ENCODE measurements around the gene RAB34.
"Not testable (repeated sequence)": the region's sequence is repeated elsewhere in the genome, so short reads cannot be mapped to it uniquely, and the experiment has no call there.

The RAB34 gene

GRCh38 chr17:28745786-28746411 is 28.2 kb upstream of the RAB34 start:
- peak; percentile 92 for DNase-seq

- DNase-seq, result peak; percentile 93
These were observed 27.5 kb upstream of the RAB34 start for GRCh38 chr17:28744972-28745785.

GRCh38 chr17:28744104-28744971 is 26.7 kb upstream of the RAB34 start:
- DNase-seq, result peak; percentile 92

- peak; percentile 99 for DNase-seq
These were observed 25.8 kb upstream of the RAB34 start, which contains the start of gene TRAF4 for GRCh38 chr17:28743243-28744103. TRAF4 (plus strand) TSS chr17:28744011; CDS start chr17:28744113, 102 bp downstream.

- peak; percentile 46 for DNase-seq
These were observed 24.0 kb upstream of the RAB34 start for GRCh38 chr17:28741358-28742349.

GRCh38 chr17:28740406-28741357 is 23.0 kb upstream of the RAB34 start:
- DNase-seq, result peak; percentile 48

- peak; percentile 48 for DNase-seq
These were observed 21.2 kb upstream of the RAB34 start for GRCh38 chr17:28738680-28739384.

GRCh38 chr17:28737770-28738679 is 20.4 kb upstream of the RAB34 start:
- peak; percentile 60 for DNase-seq

GRCh38 chr17:28737316-28737715 is 19.6 kb upstream of the RAB34 start:
- DNase-seq, result peak; percentile 43

GRCh38 chr17:28735913-28736769 is 18.5 kb upstream of the RAB34 start:
- DNase-seq, result not testable (repeated sequence)

GRCh38 chr17:28735242-28735722 is 17.6 kb upstream of the RAB34 start:
- peak; percentile 72 for DNase-seq

GRCh38 chr17:28734712-28735241 is 17.1 kb upstream of the RAB34 start:
- no peak for DNase-seq

- DNase-seq, result no peak
These were observed 15.7 kb upstream of the RAB34 start for GRCh38 chr17:28733346-28733745.

GRCh38 chr17:28729950-28730330 is 12.3 kb upstream of the RAB34 start:
- no peak for DNase-seq

GRCh38 chr17:28728364-28729200 is 10.9 kb upstream of the RAB34 start, which contains the start of gene NEK8:
NEK8 (plus strand) TSS chr17:28728788; CDS start chr17:28728814, 26 bp downstream.
- DNase-seq, result peak; percentile 96
